Measurements from ENCODE around the gene ABTB2.

DNA sequence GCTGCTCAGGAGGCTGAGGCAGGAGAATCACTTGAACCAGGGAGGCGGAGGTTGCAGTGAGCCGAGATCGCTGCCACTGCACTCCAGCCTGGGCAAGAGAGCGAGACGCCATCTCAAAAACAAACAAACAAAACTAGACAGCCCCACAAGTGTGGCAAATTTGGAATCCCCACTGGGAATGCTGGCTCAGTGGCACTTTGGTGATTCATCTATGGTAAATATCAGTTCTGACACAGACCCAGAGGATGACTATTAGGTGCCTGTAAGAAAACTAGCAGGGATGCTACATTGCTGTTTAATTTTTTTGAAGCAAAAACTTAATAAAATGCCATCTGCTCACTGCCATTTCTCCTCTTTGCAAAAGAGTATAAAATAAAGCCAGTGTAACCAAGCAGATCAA is 144.4 kb downstream of the ABTB2 start:
- TF ChIP-seq, protein P1, sequence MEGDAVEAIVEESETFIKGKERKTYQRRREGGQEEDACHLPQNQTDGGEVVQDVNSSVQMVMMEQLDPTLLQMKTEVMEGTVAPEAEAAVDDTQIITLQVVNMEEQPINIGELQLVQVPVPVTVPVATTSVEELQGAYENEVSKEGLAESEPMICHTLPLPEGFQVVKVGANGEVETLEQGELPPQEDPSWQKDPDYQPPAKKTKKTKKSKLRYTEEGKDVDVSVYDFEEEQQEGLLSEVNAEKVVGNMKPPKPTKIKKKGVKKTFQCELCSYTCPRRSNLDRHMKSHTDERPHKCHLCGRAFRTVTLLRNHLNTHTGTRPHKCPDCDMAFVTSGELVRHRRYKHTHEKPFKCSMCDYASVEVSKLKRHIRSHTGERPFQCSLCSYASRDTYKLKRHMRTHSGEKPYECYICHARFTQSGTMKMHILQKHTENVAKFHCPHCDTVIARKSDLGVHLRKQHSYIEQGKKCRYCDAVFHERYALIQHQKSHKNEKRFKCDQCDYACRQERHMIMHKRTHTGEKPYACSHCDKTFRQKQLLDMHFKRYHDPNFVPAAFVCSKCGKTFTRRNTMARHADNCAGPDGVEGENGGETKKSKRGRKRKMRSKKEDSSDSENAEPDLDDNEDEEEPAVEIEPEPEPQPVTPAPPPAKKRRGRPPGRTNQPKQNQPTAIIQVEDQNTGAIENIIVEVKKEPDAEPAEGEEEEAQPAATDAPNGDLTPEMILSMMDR (IDR thresholded peaks at IDR 0.05), result no peak
- no peak for TF ChIP-seq POLR2A (IDR thresholded peaks at IDR 0.05)
